ENCODE measurements around the gene SDC3. TPM values are rescaled to one million over a fixed set of nuclear protein-coding genes. Genes with fewer than 3 reads are reported as not detected.
"Not testable (repeated sequence)": the region's sequence is repeated elsewhere in the genome, so short reads cannot be mapped to it uniquely, and the experiment has no call there.

Gene SDC3, protein sequence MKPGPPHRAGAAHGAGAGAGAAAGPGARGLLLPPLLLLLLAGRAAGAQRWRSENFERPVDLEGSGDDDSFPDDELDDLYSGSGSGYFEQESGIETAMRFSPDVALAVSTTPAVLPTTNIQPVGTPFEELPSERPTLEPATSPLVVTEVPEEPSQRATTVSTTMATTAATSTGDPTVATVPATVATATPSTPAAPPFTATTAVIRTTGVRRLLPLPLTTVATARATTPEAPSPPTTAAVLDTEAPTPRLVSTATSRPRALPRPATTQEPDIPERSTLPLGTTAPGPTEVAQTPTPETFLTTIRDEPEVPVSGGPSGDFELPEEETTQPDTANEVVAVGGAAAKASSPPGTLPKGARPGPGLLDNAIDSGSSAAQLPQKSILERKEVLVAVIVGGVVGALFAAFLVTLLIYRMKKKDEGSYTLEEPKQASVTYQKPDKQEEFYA
- 17.1 TPM for total RNA-seq

DNA sequence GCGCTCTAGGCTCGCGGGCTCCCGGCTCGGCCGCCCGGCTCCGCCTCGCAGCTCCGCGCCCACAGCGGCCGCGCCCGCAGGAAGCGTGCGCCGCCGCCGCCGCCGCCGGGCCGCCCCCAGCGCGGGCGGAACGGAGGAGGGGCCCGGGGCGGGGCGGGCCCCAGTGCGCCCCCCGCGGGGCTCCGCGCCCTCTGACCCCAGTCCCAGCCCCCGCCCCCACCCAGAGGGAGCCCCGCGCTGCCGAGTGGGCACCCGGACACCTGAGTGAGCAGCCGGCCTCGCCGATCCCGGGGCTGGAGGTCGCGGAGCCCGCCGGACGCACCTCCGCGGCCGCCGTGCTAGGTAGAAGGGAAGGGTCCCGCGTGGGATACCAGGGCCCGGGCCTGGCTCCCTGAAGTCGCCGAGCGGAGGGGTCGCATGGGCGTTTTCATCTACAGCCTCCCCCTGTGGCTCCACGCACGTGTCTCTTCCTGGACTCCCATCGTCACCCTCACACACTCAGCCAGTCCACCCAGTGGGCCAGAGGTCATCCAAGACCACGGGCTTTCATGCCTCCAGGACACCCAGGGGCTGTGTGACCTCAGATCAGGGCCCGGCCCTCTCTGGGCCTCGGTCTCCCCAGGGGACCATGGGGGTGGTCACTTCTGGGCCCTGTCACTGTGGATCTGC lies at the start of gene SDC3:
Gene SDC3 (minus strand): TSS at position 63 of the 669 bp plus-strand sequence. CDS start 172 bp downstream, outside the sequence.
- DNase-seq (ENCODE audit: low spot score) (no peak), ATAC-seq (peak; percentile 76)

DNA sequence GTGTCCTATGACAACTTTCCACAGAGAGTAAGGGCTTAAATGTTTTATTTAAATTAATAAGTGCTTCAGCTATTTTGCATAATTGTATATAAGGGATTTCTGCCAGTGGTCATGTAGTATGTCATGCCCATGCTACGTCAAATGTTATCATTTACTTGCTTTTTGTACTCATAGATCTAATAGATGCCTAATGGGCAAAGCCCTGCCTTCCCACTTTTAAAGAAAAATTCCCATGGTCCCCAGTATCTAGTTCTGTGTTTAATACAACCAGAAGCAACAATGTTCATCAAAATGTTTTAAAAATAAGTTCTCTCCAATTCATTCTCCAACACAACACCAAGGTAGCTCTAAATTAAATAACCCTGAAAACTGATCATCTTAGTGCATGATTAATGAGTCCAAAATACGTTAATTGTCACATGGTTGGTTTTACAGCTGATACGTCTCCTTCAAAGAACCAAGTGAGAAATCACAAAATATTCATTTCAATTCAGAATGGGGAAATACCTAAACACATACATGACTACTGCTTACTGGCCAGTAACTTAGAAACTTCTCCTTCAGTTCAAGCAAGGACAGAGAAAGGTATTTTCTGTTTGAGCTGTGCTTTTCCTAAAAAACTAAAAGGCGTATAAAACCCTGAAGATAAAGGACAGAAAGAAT lies 49.1 kb upstream of the SDC3 start:
- DNase-seq (ENCODE audit: low spot score), result no peak

DNA sequence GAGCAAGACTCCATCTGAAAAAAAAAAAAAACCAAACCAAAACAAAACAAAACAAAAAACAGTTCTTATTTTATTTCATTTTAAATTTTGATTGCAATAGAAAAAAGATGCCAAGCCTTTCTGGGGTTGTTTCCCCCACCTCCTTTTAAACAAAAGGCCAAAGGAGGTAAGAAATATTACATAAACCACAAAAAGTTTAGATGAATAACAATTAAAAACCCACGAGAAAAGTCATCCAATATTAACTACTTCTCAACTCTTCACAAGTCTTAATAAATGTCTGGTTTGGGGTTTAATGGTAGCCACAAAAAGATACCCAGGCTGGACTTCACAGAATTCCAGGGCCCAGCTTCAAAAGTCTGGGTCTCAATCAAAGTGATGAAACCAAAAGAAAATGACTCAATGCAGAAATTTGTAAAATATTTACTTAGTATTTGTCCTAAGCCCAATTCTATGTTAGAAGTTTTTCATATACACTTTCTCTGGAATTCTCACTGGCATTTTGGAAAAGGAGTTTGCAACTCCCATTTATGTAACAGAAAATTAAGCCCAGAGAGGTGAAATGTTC lies 47.0 kb upstream of the SDC3 start:
- DNase-seq (ENCODE audit: low spot score) (no peak), ATAC-seq (no peak)

More for the DNA sequence above, 49.1 kb upstream of the SDC3 start:
- ATAC-seq, result no peak

DNA sequence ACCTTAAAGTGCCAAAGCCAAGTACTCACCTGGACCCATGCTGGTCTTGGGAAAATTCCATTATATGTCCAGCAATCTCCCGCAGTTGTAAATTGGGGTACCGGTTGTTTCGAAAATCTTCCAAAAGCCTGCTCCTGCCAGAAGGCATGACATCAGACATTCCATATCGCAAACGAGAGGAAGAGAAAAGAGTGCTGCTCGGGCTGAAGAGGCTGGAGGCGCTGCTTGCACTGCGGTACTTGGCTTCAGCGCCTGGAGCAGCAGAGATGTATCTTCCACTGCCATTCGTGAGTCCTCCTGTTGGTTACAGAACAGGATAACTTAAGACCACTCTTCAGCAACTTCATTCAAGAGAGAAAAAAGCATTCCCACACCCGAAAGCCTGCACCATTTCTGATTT lies 45.1 kb upstream of the SDC3 start:
- ATAC-seq, result no peak
- no peak for DNase-seq (ENCODE audit: low spot score)

DNA sequence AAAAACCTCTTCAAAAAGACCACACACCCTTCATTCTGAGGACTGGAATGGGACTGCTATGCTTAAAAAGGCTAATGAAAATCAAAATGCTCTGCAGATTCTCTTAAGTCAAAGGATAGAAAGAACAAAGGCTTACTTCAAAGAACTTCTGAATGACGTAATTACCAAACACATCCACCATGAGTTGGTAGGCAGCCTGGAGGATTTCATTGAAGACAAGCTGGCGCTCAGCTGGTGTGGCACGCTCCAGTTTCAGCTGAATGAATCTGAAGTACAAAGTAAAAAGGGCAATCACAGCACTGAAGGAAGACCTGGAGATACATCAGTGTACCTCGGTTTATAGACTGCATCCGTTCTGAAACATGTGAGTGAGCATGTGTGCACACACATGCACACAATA lies 43.5 kb upstream of the SDC3 start:
- ATAC-seq, result no peak
- DNase-seq (ENCODE audit: low spot score), result no peak

DNA sequence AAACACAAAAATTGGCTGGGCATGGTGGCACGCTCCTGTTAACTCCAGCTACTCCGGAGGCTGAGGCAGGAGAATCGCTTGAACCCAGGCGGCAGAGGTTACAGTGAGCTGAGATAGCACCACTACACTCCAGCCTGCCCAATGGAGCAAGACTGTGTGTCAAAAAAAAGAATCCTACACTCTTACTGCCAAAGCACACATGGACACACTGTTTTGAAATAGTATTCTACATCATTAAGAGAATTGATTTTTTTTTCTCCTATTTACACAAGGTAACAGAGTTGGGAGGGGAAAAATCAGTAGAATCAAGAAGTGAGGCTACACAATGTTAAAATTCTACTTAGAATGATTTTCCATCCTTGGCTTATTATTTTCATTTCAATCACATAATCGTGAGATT lies 42.1 kb upstream of the SDC3 start:
- ATAC-seq (peak; percentile 48), DNase-seq (ENCODE audit: low spot score) (no peak)

DNA sequence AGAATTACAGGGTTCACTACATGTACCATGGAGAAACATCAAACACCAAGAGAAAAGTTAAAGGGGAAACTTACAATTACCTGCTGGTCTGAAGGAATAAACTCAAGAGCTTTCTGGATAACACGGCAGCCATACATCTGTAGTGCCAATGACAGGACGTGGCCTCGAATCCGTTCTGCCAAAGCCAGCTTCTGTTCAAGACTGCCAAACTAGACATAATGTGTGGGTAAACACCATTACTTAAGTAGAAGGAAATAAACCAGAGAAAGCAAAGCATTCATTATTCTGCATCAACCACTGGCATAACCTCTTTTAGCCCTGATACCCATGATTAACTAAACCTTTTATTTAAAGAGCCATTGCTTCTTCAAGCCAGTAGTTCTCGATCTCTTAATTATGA lies 41.5 kb upstream of the SDC3 start:
- ATAC-seq, result no peak
- no peak for DNase-seq (ENCODE audit: low spot score)

DNA sequence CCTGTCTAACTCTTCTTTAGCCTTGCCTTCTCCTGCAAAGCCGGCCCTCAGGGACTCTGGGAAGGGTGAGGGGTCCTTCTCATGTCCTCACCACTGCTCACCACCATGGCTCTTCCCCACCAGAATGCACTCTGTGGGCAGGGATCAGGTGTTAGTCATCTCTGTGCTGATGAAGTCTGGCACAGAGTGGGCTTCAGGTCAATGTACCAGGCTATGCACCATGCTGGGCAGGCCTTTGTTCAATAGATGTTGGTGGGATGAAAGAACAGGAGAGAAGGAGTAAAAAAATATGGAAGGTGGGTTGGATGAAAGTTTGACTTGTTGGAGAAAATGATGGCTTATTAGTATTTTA lies 40.9 kb upstream of the SDC3 start:
- ATAC-seq, result peak; percentile 27
- DNase-seq (ENCODE audit: low spot score), result not testable (repeated sequence)

DNA sequence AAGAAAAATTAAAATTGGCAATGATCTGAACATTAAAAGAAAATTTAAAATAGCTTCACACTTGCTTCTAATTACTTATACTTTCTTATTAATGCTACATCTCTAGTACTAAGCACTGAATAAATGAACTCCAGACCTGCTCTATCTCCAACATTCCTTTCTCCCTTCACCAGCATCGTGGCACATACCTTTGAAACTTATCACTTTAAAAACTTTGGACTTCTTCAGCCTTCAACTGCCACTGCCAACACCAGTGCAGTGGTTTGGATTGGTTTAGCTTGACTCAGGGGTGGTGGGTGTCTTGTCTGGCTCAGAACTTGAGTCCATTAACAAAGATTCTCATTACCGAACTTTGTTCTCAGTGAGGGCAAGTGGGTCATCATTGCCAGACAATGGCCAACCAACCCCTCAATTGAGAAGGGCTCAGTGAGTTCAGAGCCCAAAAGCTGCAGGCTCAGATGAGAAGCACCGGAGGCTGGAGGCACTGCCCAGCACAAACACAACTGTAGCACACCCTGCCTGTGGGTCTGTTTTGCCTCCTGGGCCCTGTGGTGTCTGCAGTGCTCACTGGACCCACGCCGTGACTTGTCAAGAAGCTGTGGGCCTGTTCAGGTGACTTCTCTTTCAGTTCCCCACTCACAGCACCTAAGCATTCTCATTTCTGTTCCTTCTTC lies 40.4 kb upstream of the SDC3 start:
- ATAC-seq, result peak; percentile 41
- DNase-seq (ENCODE audit: low spot score), result not testable (repeated sequence)

DNA sequence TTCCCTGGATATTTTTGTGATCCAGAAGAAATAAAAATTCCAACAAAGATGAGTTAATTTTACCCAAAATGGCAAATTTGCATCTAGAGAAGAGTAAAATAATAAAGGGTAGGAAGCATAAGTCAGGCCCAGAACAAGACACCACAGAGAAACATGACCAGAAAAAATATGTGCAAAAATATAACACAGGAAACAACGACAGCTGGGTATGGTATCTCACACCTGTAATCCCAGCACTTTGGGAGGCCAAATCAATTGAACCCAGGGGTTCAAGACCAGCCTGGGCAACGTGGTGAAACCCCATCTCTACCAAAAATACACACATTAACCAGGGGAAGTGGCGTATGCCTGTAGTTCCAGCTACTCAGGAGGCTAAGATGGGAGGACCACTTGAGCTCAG lies 39.7 kb upstream of the SDC3 start:
- ATAC-seq (no peak), DNase-seq (ENCODE audit: low spot score) (no peak)

DNA sequence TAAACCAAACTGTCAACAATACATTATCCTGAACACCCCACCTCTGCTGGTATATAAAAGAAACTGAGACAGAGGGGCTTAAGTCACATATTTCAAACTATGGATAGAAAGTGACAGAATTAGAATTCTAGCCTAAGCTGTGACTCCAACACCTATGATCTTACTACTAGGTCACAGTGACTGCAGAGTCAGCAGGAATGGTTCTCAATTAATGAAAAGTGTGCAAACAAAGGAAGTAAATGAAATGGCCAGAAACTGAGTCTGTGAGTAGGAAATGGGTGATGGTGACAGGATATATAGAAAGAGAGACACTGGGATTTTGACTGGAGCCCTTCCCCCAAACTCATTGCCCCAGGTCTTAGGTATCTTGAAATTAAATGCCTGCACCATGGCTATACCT lies 38.7 kb upstream of the SDC3 start:
- DNase-seq (ENCODE audit: low spot score) (no peak), ATAC-seq (no peak)

DNA sequence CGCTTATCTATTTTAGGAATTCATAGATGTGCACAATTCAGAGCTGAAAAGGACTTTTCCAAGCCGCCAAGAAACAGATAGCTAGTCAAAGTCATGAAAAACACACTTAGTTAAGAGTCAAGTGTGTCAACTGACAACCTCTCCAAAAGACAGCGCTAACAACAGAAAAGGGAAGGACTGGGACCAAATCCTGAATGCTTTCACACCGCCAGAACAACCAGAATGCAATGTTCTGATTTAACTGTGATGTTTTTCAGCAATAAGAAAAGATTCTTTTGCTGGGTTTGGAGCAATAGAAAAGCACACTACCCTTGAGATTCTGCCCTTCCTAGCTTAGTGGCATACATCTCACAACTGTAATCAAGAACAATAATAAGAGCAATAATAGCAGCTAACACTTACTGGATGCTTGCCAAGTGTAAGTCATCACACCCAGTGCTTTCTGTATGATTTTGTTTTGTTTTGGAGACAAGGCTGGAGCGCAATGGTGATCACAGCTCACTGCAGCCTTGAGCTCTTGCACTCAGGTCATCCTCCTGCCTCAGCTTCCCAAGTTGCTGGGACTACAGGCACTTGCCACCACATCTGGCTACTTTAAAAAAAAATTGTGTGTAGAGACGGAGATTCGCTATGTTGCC lies 33.9 kb upstream of the SDC3 start:
- ATAC-seq (no peak), DNase-seq (ENCODE audit: low spot score) (no peak)

DNA sequence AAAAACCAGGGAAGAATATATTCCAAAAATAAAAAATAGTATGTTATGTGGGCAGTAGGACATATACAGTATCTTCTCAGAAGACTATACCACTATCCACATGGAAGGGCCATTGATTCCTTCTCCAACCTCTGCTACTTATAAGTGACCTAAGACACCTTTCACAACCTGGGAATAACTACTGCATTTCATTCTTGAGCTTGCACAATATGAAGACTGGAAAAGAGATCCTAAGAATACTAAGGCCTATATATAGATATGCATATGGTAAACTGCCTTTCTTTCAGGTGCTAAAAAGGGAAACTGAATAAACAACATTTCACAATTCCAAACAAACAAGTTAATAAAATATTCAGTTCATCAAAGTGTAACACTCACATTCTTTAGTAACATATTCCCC lies 32.0 kb upstream of the SDC3 start:
- DNase-seq (ENCODE audit: low spot score) (no peak), ATAC-seq (no peak)

DNA sequence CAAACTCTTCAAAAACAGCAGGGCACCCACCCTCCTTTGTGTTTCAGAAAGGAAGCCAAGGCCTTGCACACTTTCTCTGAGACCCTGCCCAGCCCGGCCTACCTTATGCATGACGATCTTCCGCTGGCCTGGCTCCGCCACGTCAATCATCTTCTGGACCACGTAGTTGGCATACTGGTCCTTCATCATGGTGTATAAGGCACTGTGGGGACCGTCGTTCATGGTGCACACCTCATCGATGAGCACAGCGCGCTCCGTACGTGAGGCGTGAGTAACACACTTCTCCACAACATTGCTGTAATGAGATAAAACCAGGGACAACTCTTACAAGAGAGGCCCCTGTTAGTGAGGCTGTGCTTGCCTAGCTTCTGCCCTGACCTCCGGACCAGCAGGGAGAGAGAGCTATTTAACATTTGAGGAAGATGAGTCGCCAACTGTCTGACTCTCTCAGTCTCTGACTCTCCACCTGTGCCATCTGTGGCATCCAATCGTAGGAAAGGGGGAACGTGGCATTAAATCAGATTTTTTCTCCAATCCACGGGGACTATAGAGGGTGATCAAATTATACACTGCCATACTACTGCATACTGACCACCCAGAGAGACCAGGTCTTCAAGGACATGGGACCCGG lies 28.1 kb upstream of the SDC3 start:
- ATAC-seq, result no peak
- no peak for DNase-seq (ENCODE audit: low spot score)

DNA sequence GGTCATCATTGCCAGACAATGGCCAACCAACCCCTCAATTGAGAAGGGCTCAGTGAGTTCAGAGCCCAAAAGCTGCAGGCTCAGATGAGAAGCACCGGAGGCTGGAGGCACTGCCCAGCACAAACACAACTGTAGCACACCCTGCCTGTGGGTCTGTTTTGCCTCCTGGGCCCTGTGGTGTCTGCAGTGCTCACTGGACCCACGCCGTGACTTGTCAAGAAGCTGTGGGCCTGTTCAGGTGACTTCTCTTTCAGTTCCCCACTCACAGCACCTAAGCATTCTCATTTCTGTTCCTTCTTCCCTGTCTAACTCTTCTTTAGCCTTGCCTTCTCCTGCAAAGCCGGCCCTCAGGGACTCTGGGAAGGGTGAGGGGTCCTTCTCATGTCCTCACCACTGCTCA lies 27.2 kb upstream of the SDC3 start:
- not testable (repeated sequence) for ATAC-seq; DNase-seq (ENCODE audit: low spot score)

DNA sequence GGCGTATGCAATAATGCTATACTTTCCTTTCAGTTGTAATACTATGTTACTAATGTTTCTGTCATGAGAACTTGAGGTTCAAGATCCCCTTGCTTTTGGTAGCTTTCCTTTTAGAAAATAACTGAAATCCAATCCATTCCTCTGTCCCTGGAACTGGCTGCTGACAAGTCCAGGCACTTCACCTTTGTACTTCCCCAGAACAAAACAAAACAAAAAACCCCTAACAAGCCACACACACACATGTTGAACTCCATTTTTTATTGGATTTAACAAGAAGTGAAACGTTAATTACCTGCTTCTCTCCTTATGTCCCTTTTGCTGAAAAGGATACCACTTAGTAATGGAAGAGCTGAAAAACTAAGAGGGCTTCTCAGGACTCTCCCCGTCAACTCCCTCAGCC lies 26.1 kb upstream of the SDC3 start:
- DNase-seq (ENCODE audit: low spot score) (no peak), ATAC-seq (no peak)

DNA sequence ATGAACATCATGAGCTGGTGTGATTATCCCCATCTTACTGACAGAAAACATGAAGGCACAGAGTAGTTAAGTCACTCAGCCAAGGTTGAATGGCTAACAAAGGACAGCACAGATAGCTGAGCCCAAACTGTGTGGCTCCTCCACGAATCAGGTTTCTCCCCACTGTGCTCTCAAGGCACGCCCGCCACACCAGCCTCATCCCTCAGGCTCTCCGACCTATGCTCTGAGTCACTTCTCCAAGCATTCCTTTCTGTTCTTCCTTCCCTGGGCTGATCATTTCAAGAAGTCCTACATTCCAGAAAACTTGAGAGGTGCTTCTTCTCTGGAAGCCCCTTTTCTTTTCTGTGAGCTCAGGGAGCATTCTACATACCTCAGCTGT lies 25.3 kb upstream of the SDC3 start:
- ATAC-seq (no peak), DNase-seq (ENCODE audit: low spot score) (no peak)

DNA sequence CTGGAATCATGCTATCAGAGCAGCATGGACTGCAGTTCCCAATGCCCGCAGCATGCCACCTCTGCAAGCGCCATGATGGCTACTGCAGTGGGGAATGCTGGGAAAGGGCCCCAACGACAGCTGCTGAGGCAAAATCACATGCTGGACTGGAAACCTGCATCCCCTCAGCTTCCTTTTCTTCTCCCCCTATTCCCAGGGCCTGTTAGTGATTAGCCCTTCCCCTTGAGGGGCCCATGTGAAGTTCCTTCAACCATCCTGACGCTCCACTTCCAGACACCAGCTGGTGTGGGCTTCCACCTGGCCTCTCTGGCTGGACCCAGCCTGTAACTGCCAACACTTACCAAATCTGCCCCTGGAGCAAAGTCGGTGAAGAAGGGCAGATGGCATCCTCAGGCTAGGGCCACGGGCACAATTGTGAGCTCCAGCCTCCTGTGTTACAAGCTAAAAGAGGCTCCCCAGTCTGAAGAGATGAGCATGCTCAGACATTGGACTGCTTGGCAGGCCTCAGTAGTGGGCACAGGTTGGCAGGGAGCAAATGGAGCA lies 22.1 kb upstream of the SDC3 start:
- ATAC-seq, result no peak
- no peak for DNase-seq (ENCODE audit: low spot score)

DNA sequence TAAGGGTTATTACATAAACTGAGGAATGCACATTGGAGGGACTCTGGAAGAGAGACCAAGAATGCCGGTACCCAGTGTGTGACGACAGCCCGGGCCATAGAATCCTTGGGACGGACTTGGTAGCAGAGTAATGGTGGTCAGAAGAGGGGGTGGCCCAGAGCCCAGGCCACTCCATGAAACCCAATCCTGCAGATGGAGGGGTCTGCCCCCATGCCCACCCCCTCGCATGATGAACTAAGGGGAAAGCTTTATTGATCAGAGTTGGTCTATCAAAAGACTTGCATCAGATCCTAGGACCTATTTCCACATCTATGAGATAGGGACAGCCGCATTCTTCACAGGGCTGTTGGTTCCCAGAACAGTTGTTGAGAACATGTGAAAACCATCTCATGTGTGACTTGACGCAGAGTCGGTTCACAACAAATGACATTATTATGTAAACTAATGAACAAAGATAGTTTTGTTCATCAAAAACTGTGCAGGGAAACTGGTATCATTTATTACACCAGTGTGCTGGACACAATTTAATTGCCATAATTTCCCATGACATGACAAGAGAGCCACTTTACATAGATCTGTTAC lies 21.5 kb upstream of the SDC3 start:
- peak; percentile 17 for ATAC-seq
- no peak for DNase-seq (ENCODE audit: low spot score)
